ENCODE data around the gene ASIC4. TPM values are rescaled to one million over a fixed set of nuclear protein-coding genes. Genes with fewer than 3 reads are reported as not detected.

ASIC4 gene
- total and polyA plus RNA-seq, 2 experiments from 2014 or later = 0.13 to 3.6 TPM

DNA sequence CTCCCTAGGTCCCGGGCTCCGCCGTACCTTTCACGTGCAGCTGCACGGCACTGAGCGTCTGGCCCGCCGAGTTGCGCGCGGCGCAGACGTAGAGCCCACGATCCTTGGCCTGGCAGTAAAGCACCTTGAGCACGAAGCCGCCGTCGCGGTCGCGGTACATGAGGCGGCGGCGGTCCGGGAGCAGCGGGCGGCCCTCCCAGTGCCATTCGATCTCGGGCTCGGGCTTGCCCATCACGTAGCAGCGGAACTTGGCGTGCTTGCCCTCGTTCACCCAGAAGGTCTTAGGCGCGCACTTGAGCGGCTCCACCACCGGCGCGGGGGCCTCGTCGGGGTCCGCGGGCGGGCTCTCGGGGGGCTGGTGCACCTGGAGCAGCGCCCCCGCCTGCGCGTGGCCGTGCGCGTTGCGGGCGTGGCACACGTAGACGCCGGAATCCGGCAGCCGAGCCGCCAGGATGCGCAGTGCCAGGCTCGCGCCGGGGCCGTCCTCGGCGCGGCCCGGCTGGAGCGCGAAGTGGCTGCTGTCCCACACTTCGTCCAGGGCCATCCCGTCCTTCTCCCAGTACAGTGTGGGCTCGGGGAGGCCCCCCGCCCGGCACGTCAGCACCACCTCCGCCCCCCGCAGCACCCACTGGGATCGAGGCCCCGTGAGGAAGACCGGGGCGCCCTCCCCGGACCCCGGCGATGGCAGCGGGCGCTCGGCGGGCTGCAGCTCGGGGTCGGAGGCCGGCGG, 56.1 kb downstream of the ASIC4 start (continued):
- TF ChIP-seq, protein P1, sequence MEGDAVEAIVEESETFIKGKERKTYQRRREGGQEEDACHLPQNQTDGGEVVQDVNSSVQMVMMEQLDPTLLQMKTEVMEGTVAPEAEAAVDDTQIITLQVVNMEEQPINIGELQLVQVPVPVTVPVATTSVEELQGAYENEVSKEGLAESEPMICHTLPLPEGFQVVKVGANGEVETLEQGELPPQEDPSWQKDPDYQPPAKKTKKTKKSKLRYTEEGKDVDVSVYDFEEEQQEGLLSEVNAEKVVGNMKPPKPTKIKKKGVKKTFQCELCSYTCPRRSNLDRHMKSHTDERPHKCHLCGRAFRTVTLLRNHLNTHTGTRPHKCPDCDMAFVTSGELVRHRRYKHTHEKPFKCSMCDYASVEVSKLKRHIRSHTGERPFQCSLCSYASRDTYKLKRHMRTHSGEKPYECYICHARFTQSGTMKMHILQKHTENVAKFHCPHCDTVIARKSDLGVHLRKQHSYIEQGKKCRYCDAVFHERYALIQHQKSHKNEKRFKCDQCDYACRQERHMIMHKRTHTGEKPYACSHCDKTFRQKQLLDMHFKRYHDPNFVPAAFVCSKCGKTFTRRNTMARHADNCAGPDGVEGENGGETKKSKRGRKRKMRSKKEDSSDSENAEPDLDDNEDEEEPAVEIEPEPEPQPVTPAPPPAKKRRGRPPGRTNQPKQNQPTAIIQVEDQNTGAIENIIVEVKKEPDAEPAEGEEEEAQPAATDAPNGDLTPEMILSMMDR (conservative IDR thresholded peaks at IDR 0.05; ENCODE audit: low read depth in 2 of 2) = no peak
- TF ChIP-seq, protein P2, sequence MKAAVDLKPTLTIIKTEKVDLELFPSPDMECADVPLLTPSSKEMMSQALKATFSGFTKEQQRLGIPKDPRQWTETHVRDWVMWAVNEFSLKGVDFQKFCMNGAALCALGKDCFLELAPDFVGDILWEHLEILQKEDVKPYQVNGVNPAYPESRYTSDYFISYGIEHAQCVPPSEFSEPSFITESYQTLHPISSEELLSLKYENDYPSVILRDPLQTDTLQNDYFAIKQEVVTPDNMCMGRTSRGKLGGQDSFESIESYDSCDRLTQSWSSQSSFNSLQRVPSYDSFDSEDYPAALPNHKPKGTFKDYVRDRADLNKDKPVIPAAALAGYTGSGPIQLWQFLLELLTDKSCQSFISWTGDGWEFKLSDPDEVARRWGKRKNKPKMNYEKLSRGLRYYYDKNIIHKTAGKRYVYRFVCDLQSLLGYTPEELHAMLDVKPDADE (IDR thresholded peaks at IDR 0.05) = no peak
- TF ChIP-seq POLR2AphosphoS5 (IDR thresholded peaks at IDR 0.05; ENCODE audit: low read depth) (no peak), EZH2phosphoT487 (IDR thresholded peaks at IDR 0.05; ENCODE audit: unreplicated experiment) (no peak)

DNA sequence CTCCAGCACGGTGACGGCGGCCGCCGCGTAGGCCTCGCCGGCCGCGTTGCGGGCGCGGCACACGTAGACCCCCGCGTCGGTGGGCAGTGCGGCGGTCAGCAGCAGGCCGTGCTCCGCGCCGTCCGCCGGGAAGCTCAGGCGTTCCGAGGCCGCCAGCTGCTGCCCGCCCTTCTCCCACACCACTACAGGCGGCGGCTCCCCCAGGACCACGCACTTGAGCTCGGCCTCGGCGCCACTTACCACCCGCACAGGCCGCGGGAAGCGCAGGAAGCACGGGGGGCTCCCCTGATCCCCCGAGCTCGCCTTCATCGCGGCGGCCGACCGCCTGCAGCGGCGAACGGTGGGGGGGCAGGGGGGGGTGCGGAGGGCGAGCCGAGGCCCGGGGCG, 56.6 kb downstream of the ASIC4 start:
- H2AFZ ChIP-seq = no peak overlapping the region
- H3K4me3 Mint-ChIP-seq = peak overlapping the region; percentile 60; the same call in 2 of the 3 replicates
- TF ChIP-seq ZNF331 (CRISPR knock-in tag; IDR thresholded peaks at IDR 0.05; ENCODE audit: low read depth) (no peak), EZH2 (IDR thresholded peaks at IDR 0.05; ENCODE audit: low read depth, unreplicated experiment) (no peak)
- TF ChIP-seq, protein P3, sequence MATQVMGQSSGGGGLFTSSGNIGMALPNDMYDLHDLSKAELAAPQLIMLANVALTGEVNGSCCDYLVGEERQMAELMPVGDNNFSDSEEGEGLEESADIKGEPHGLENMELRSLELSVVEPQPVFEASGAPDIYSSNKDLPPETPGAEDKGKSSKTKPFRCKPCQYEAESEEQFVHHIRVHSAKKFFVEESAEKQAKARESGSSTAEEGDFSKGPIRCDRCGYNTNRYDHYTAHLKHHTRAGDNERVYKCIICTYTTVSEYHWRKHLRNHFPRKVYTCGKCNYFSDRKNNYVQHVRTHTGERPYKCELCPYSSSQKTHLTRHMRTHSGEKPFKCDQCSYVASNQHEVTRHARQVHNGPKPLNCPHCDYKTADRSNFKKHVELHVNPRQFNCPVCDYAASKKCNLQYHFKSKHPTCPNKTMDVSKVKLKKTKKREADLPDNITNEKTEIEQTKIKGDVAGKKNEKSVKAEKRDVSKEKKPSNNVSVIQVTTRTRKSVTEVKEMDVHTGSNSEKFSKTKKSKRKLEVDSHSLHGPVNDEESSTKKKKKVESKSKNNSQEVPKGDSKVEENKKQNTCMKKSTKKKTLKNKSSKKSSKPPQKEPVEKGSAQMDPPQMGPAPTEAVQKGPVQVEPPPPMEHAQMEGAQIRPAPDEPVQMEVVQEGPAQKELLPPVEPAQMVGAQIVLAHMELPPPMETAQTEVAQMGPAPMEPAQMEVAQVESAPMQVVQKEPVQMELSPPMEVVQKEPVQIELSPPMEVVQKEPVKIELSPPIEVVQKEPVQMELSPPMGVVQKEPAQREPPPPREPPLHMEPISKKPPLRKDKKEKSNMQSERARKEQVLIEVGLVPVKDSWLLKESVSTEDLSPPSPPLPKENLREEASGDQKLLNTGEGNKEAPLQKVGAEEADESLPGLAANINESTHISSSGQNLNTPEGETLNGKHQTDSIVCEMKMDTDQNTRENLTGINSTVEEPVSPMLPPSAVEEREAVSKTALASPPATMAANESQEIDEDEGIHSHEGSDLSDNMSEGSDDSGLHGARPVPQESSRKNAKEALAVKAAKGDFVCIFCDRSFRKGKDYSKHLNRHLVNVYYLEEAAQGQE (IDR thresholded peaks at IDR 0.05; ENCODE audit: unreplicated experiment) = no peak
- TF ChIP-seq, protein P2 (IDR thresholded peaks at IDR 0.05) = no peak

More for the DNA sequence above, 56.6 kb downstream of the ASIC4 start:
- Histone ChIP-seq H4K20me1 (replicated peaks; ENCODE audit: insufficient read depth) (no peaks in the 10 kb centered on the region), H3F3A (replicated peaks; ENCODE audit: low read depth) (peaks cover 23% of the 10 kb centered on the region), H3K27me3 (ENCODE audit: insufficient read depth) (peaks cover 13% of the 10 kb centered on the region), H3K36me3 (ENCODE audit: insufficient read depth) (no peaks in the 10 kb centered on the region; the same call in 1 of the 2 replicates), H3K4me3 (peak overlapping the region; percentile 71), H3K27ac (ENCODE audit: low read depth) (no peak overlapping the region), H3K79me2 (replicated peaks; ENCODE audit: insufficient read depth) (peaks cover 10% of the 10 kb centered on the region; the same call in 1 of the 2 replicates), H3K4me1 (ENCODE audit: insufficient read depth) (peaks cover 41% of the 10 kb centered on the region), H3K4me2 (peak overlapping the region; percentile 89), H3K9me2 (ENCODE audit: insufficient read depth) (0 out of 2 replicates have a peak, but pooled peaks cover 4% of the 10 kb centered on the region)
- peaks cover 46% of the 10 kb centered on the region for H3K4me1 Mint-ChIP-seq
- H3K27ac Mint-ChIP-seq = no peak overlapping the region
- DNase-seq (ENCODE audit: low spot score) (no peak), ATAC-seq (peak; percentile 4; the same call in 2 of the 3 replicates)
- H3K36me3 Mint-ChIP-seq (ENCODE audit: low read depth) = peaks cover 42% of the 10 kb centered on the region
- peaks cover 2% of the 10 kb centered on the region; the same call in 1 of the 3 replicates for H3K9me3 Mint-ChIP-seq
- peaks cover 33% of the 10 kb centered on the region for H3K27me3 Mint-ChIP-seq (ENCODE audit: insufficient read depth, low read depth, poor library complexity)
